HG03097 (cell line): Measurements from ENCODE around the gene SPAG9.

Source experiments
- ATAC-seq: cut with Tn5 transposase; IDR thresholded peaks from one replicate; pipeline ENCODE4 v1.9.1; 2021; ENCODE audit not compliant: unreplicated experiment, low FRiP score

SPAG9 gene

GRCh38 chr17:50959341-50959740 lies 161.3 kb downstream of the SPAG9 start:
- ATAC-seq: no peak

DNA sequence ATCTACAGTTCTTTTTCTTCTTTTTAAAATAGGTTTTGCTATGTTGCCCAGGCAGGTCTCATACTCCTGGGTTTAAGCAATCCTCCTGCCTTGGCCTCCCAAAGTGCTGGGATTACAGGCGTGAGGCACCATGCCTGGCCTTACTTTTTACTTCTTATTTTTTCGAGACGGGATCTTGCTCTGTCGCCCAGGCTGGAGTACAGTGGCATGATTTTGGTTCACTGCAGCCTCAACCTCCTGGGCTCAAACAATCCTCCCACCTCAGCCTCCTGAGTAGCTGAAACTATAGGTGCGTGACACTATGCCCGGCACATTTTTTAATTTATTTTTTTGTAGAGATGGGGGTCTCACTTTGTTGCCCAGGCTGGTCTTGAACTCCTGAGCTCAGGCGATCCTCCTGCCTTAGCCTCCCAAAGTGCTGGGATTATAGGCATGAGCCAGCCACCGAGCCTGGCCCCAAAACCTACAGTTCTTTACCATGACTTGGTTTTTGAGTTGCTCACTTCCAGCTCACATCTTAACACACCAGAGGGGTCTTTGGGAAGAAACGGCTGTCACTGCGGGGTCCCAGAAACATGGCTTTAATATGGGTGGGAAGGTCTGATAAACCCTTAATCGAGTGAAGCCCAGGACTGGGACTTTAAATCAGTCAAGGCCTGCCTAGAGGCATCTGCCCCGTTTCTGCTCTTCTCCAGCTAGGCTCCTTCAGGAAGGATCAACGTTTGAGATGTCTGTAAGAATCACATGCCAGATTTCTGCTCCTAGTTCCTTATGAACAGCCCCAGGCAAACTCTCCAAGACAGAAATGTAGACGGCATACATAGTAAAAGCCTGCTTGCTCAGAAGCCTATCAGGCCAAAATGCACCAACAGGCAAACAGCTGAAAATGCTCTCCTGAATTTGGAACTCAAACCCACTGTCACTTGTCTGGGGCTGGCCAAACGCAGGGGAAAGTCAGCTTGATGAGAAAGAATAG lies 162.8 kb downstream of the SPAG9 start:
- ATAC-seq: no peak

DNA sequence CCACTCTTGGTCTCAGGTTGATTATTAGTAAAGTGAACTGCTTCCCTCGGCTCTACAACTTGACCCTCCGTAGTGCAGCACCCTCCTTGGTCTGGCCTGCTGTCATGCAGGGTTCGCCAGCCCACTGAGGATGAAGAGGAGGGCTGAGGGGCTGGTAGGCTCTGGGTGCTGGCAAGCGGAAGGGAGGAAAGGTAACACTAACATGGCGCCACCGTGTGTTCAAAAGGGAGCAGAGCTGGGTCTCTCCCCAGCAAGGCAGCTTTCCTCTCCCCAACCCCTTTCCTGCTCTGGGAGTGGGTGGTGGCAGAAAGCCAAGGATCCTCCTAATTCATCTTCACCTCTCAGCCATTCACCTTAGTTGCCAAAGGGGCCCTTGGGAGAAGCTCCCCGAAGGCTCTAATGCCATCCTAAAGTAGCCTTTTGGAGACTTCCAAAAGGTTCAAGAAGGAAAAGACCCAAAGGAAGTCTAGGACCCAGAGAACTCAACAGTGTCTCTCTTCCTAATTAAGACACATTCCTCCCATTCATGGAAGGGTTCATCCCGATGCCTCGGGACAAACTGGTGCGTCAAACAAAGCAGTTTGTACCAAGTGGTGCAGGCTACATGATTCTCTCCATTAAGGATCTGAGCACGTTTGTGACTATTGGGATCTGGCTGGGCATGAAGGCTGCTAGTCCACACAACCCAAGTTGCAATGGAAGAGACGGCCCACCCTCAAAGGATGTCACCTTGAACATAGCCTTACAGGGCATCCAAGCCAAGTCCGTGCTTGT lies 163.7 kb downstream of the SPAG9 start:
- ATAC-seq: no peak

GRCh38 chr17:50956409-50956749 lies 164.3 kb downstream of the SPAG9 start:
- no peak for ATAC-seq

DNA sequence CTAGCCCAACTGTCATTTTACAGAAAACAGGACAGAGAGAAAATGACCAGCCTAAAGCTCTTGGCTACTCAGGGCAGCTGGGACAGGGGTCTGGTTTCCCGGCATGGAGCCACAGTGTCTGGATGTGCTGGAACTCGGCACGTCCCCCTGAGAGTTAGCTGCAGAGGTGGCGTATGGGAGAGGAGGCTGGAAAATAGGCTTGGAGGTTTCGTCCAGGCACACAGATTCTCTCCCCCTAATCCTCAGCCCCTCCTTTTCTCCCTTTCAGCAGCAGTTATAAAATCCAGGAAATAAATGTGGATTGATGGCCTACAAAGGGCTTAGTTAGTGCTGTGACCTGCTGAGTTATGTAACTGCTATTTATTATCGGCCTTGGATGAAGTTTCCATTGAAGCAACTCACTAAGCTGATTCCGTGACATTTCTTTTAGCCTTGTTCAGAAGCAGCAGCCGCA lies 165.0 kb downstream of the SPAG9 start:
- no peak for ATAC-seq

DNA sequence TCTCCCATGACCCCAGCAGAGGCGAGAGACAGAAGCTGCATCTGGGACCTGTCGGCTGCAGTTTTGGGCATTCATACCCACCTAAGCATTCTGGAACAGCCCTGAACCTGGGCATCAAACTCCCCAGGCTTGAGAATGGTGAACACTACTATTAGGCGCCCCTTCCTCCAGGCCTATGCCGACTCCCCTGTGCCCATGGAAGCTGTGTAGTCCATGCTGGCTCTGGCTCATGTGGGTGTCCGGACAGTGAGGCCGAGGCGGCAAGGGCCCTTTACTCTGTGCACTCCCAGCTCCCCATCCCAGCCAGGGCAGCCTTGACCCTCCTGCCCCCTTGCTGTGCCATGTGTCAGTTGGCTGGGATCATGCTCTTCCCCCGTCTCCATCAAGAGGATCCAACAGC lies 165.5 kb downstream of the SPAG9 start:
- no peak for ATAC-seq

DNA sequence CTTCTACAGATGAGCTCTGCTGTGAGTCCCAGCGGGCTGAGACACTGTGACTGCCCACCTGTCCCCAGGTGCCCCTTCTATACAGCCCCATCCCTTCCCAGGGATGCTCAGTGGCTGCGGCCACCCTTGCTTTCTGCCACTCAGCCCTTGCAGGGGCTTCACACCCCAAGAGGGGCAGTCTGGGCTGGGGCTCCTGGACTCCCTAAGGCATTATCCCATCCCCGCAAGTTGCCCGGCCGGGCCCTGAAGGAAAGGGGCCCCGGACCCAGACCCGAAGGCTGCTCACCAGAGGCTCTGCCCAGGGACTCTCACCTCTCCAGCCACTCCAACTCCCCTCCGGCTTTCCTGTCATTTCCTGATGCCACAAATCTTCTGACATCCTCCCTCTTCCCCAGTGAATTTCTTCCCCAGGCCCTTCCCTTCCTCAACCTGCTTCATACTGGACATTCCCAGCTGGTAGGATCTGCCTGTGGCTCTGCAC lies 166.0 kb downstream of the SPAG9 start:
- ATAC-seq: no peak

GRCh38 chr17:50953831-50954601 lies 166.7 kb downstream of the SPAG9 start:
- no peak for ATAC-seq

DNA sequence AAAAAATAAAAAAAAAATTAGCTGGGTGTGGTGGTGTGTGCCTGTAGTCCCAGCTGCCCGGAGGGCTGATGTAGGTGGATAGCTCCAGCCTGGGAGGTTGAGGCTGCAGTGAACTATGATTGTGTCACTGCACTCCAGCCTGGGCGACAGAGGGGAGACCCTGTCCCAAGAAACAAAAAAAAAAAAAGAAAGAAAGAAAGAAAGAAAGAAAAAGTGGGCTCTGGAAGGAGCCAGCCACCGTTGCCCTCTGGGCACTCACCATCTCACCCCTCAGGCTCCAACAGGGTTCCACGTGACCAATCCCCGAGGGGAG lies 167.2 kb downstream of the SPAG9 start:
- no peak for ATAC-seq

DNA sequence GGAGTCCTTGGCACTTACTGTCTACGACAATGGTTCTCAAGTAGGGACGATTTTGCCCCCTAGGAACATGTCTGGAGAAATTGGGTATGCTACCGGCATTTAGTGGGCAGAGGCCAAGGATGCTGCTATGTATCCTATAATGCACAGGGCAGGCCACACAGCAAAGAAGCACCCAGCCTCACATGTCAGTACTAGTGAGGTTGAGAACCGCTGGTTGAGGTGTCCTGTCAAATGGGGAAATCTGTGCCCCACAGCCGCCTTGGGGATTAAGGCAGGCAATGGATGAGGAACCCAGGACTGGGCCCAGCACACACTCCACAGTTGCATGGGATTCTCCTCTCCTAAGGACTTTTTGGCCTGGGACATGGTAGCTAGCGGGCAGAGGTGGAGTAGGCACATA lies 167.8 kb downstream of the SPAG9 start:
- no peak for ATAC-seq

DNA sequence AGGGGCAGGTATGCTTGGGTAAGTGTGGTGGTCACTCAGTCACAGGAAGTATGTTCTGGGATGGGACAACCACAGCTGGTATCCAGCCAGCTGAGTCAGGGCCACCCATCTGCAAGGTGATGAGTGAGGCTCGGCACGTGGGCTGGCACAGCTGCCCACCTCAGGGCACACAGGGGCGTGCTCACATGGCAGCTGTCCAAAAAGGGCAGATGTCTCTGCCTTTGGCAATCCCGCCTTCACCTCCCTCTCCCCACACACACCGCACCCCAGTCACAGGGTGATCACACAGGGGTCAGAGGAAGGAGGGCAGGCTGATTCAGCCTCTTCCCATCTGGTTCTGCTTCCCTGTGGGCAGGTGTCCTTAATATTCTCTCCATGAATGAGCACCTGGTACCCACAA lies 168.7 kb downstream of the SPAG9 start:
- no peak for ATAC-seq

GRCh38 chr17:50949989-50950877 lies 170.4 kb downstream of the SPAG9 start:
- no peak for ATAC-seq

DNA sequence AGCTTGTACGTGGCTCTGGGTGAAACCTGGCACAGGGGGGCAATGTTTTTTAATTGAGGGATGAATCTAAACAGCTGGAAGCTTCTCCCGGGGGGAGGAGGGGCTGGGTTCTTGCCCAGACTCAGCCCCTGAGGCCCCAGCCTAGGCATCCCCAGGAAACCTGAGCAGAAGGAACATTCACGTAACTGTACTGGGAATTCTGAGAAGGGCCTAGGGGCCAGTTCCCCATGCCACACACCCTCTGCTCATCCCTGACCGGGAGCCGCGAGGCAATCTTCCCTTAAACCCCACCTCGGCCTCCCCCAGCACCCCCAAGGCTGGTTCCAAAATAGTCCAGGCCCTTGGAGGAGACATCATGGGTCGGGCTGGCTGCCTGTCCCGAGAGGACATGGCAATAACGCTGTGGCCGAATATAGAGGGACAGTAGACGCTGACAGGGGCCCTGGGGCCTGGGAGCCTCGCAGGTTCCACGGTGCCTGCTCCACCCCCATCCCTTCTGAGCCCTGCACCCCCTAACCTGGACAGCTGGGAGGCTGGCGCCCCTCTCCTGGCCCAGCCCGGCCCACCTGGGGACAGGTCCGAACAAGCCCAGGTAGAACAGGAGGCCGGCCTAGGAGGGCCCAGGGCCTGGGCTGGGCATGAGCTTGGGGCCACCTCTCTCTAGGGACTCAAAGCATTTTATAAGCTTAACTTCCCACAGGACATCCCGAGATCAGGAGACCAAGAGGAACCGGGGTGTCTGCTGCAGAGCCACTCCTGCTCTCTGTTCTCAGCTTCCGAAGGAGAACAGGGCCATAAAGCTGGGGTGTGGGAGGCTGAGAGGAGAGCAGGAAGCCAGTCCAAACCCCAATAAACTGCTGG lies 171.3 kb downstream of the SPAG9 start:
- no peak for ATAC-seq

DNA sequence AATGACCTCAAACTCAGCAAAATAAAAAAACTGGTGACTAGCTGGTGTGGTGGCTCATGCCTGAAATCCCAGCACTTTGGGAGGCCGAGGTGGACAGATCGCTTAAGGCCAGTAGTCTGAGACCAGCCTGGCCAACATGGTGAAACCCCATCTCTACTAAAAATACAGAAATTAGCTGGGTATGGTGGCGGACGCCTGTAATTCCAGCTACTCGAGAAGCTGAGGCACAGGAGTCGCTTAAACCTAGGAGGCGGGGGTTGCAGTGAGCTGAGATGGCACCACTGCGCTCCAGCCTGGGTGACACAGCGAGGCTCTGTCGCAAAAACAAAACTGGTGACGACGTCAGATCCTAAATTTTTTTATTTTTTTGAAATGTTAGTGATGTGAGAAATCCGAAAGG lies 172.0 kb downstream of the SPAG9 start:
- no peak for ATAC-seq

DNA sequence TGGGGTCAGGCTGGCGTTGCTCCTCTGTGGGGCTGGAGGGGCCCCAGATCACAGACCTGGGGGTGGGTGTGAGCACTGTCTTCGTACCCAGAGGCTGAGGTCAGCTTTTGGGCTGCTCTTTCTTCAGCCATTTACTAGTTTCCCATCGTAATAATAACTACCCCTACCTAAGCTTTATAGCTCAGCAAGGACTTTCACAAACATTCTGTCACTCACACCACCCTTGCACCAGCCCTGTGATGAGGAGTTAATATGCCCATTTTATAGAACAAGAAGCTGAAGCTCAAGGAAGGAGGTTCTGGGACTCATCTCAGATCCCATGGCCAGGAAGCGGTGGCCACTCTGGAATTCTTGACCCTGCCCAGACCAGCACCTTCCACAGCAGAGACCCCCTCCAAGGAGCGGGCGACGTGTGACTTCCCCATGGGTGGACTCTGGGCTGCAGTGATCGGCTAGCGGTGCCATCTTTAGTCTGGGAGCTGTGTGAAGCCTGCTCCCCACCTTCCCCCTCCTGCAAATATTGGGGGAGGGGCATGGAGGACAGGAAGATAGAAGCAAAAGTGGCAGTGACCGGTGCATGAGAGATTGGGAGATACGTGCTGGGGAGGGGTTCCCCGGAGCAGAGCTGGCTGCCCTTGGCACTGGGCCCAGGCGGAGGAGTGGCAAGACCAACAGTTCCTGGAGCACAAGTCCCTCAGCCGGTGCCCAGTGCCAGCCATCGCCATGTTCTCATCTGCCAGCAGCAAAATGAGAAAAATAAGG lies 172.7 kb downstream of the SPAG9 start:
- ATAC-seq: no peak

DNA sequence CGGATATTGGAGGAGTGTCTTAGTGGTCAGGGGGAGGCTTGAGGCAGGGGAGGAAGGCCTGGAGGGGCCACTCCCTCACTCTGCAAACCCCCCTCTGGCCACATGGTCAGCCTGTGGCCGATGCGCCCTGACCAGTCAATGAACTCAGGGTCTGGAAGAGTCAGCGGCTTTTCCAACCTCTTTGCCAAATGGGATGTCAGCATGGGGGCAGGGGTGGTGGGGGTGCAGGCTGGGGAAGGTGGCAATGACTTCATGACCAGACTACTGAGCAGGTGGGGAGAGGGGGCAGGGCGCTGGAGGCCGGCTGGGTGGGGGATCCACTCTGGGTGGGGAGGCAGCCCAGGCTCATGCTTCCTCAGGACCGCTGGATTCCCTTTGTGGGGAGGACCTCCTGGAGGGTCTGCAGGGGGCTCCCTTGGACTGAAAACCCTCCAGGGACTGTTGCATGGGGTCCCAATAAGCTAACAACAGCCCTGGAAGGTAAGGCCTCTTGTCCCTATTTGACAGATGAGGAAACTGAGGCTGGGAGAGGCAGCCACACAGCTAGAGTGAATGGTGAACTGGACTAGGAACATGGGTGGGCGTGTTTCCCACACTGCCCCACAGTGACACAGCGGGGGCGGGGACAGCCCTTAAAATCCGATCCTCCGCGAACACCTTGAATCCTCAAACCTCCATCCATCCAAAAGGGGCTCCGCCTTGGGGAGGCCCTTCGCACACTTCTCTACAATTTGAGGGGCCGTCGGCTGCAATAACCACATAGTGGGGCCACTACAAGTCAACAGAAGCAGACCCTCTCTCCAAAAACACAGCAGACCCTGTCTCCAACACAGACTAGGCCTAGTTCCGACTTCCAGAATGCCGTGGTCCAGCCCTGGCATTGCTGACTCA lies 173.5 kb downstream of the SPAG9 start:
- no peak for ATAC-seq

GRCh38 chr17:50946223-50946890 lies 174.3 kb downstream of the SPAG9 start:
- no peak for ATAC-seq
